ENCODE results near the gene KCNN2. TPM values are rescaled to one million over a fixed set of nuclear protein-coding genes. Genes with fewer than 3 reads are reported as not detected.

KCNN2 gene
- total RNA-seq, 1 experiment from 2014 or later = not detected

DNA sequence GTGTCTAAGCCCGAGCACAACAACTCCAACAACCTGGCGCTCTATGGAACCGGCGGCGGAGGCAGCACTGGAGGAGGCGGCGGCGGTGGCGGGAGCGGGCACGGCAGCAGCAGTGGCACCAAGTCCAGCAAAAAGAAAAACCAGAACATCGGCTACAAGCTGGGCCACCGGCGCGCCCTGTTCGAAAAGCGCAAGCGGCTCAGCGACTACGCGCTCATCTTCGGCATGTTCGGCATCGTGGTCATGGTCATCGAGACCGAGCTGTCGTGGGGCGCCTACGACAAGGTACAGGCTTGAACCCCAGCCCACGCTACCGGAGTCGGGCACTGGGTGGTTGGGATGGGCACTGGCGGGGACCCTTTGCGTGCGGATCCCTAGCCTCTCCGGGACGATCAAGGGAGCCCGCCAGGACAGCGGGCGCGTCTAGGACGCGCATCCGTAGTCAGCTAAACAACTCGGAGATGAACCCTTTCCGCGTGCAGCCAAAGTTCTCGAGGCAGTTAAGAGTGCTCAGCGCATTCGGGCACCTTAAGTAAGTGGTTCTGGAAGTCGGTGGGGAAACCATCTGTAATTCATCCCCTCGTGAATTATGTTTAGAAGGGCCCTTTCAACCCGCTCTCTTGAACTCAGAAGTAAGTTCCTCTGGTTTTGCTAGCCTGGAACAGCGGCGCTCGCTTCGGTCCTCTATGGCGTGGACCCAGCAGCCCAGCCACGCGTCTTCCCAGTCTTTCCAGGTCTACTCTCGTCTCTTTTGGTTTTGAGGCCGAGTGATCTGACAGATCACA lies 1.3 kb downstream of the KCNN2 start:
- Histone ChIP-seq H3K79me2 (ENCODE audit: low read depth) (no peaks in the 10 kb centered on the region), H3K27ac (no peak overlapping the region), H3K4me3 (no peak overlapping the region), H3F3A (ENCODE audit: insufficient read depth, low read depth) (no peaks in the 10 kb centered on the region), H4K20me1 (ENCODE audit: insufficient read depth) (no peaks in the 10 kb centered on the region), H2AFZ (no peak overlapping the region), H3K9me3 (ENCODE audit: insufficient read depth, low read depth) (no peaks in the 10 kb centered on the region; the same call in 1 of the 2 replicates), H3K27me3 (ENCODE audit: insufficient read depth, low read depth) (no peaks in the 10 kb centered on the region), H3K4me1 (replicated peaks; ENCODE audit: insufficient read depth) (no peaks in the 10 kb centered on the region), H3K4me2 (no peak overlapping the region), H3K36me3 (ENCODE audit: low read depth) (no peaks in the 10 kb centered on the region), H3K9me2 (ENCODE audit: insufficient read depth) (no peaks in the 10 kb centered on the region)
- no peak for DNase-seq
- CTCF ChIA-PET = no interaction called here
- BruUV-seq (replicated peaks) = no TSS peak
- no peak for TF ChIP-seq EZH2 (IDR thresholded peaks at IDR 0.05; ENCODE audit: low read depth)
- POLR2A ChIA-PET (ENCODE audit: unreplicated experiment) = no interaction called here
- intact Hi-C loops (cut with micrococcal nuclease; ENCODE audit: unreplicated experiment) = no loop called here

DNA sequence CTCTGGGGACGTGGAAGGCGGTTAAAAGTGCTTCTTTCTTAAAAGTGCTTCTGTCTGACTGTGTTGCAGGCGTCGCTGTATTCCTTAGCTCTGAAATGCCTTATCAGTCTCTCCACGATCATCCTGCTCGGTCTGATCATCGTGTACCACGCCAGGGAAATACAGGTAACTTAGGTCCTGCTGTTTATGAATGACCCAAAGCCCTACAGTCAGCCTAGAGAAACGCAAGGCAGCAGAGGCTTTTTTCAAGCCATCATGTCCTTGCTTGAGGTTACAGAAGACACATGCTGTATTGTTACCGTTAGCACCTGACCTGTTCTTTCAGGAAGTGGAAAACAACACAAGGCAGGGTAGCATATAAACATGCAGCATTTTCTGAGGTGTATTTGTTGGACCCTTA lies 2.0 kb downstream of the KCNN2 start:
- intact Hi-C loops (cut with micrococcal nuclease; ENCODE audit: unreplicated experiment) = no loop called here
- Histone ChIP-seq H3K4me3 (no peak overlapping the region), H3K27me3 (ENCODE audit: insufficient read depth, low read depth) (no peaks in the 10 kb centered on the region)

DNA sequence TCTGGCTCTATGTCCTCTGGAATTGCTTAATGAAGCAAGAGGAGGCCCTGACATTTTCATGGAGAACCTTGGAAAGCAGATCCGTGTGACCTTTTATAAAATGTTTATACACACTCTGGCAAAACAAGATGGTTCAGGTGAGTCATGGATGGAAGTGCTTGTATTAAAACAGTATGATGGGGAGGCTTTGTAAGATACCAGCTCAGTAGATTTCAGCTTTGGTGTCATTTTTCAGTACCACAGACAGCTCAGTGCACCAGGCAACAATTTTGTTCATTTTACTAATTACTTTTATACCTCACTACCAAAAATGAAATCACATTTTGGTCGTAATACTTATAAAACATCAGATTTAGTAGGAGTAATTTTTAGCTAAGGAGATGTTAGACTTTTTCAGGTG lies 5.2 kb downstream of the KCNN2 start:
- Histone ChIP-seq H3K79me2 (ENCODE audit: low read depth) (no peaks in the 10 kb centered on the region), H4K20me1 (ENCODE audit: insufficient read depth) (no peaks in the 10 kb centered on the region), H3K4me2 (no peak overlapping the region), H3K27me3 (ENCODE audit: insufficient read depth, low read depth) (no peaks in the 10 kb centered on the region), H3K9me2 (ENCODE audit: insufficient read depth) (no peaks in the 10 kb centered on the region), H3F3A (ENCODE audit: insufficient read depth, low read depth) (no peaks in the 10 kb centered on the region), H2AFZ (no peak overlapping the region), H3K9me3 (ENCODE audit: insufficient read depth, low read depth) (no peaks in the 10 kb centered on the region; the same call in 1 of the 2 replicates), H3K4me1 (replicated peaks; ENCODE audit: insufficient read depth) (no peaks in the 10 kb centered on the region), H3K36me3 (ENCODE audit: low read depth) (no peaks in the 10 kb centered on the region), H3K4me3 (no peak overlapping the region), H3K27ac (no peak overlapping the region)
- intact Hi-C loops (cut with micrococcal nuclease; ENCODE audit: unreplicated experiment) = no loop called here
- no peak for DNase-seq
- POLR2A ChIA-PET (ENCODE audit: unreplicated experiment) = no interaction called here
- no TSS peak for BruUV-seq (replicated peaks)
- CTCF ChIA-PET = no interaction called here
- TF ChIP-seq, protein P1, sequence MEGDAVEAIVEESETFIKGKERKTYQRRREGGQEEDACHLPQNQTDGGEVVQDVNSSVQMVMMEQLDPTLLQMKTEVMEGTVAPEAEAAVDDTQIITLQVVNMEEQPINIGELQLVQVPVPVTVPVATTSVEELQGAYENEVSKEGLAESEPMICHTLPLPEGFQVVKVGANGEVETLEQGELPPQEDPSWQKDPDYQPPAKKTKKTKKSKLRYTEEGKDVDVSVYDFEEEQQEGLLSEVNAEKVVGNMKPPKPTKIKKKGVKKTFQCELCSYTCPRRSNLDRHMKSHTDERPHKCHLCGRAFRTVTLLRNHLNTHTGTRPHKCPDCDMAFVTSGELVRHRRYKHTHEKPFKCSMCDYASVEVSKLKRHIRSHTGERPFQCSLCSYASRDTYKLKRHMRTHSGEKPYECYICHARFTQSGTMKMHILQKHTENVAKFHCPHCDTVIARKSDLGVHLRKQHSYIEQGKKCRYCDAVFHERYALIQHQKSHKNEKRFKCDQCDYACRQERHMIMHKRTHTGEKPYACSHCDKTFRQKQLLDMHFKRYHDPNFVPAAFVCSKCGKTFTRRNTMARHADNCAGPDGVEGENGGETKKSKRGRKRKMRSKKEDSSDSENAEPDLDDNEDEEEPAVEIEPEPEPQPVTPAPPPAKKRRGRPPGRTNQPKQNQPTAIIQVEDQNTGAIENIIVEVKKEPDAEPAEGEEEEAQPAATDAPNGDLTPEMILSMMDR (conservative IDR thresholded peaks at IDR 0.05) = no peak
- TF ChIP-seq EZH2 (IDR thresholded peaks at IDR 0.05; ENCODE audit: low read depth) = no peak

More for the DNA sequence above, 2.0 kb downstream of the KCNN2 start:
- Histone ChIP-seq H2AFZ (0 out of 2 replicates have a peak overlapping the region, but pooled peaks have one; percentile 62), H3K27ac (no peak overlapping the region), H3K9me3 (ENCODE audit: insufficient read depth, low read depth) (no peaks in the 10 kb centered on the region; the same call in 1 of the 2 replicates), H3K36me3 (ENCODE audit: low read depth) (no peaks in the 10 kb centered on the region), H3K79me2 (ENCODE audit: low read depth) (no peaks in the 10 kb centered on the region), H4K20me1 (ENCODE audit: insufficient read depth) (no peaks in the 10 kb centered on the region), H3K4me2 (no peak overlapping the region), H3F3A (ENCODE audit: insufficient read depth, low read depth) (no peaks in the 10 kb centered on the region), H3K9me2 (ENCODE audit: insufficient read depth) (no peaks in the 10 kb centered on the region), H3K4me1 (replicated peaks; ENCODE audit: insufficient read depth) (no peaks in the 10 kb centered on the region)
- TF ChIP-seq, protein P1 (conservative IDR thresholded peaks at IDR 0.05) = no peak
- no peak for TF ChIP-seq EZH2 (IDR thresholded peaks at IDR 0.05; ENCODE audit: low read depth)
- POLR2A ChIA-PET (ENCODE audit: unreplicated experiment) = no interaction called here
- DNase-seq = no peak
- BruUV-seq (replicated peaks) = no TSS peak
- CTCF ChIA-PET = no interaction called here

All from PC-9 (cell line).